ENCODE measurements around the gene KEL.

DNA sequence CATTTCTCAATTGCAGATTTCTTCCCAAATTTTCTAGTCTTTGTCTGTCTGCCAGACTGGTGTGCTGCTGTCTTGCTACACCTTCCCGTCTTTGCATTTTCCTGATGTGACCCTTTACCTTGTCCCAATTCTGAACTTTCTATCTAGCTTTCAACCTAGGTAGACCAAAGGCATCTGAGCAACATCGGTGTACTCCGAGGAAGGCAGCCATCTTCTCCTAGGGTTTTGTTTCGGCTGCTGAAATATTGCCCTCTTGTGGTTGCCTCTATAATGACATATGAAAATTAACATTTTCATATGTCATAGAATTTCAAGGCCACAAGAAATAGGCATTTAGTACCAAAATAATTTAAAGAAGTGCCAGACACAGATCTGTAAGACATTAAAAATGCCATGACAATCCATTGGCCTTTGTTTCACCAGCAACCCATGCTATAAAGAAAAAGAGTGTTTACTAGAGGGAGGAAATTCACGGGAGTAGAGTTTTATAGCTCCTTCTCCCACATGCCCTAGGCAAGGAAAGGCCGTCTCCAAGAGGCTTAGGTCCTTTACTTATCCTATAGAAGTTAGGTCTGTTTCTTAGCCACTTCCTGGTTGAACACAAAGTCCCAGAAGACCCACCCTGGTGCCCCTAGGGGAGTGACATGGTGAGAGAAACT is 41.4 kb upstream of the KEL start:
- TF ChIP-seq, protein P1, sequence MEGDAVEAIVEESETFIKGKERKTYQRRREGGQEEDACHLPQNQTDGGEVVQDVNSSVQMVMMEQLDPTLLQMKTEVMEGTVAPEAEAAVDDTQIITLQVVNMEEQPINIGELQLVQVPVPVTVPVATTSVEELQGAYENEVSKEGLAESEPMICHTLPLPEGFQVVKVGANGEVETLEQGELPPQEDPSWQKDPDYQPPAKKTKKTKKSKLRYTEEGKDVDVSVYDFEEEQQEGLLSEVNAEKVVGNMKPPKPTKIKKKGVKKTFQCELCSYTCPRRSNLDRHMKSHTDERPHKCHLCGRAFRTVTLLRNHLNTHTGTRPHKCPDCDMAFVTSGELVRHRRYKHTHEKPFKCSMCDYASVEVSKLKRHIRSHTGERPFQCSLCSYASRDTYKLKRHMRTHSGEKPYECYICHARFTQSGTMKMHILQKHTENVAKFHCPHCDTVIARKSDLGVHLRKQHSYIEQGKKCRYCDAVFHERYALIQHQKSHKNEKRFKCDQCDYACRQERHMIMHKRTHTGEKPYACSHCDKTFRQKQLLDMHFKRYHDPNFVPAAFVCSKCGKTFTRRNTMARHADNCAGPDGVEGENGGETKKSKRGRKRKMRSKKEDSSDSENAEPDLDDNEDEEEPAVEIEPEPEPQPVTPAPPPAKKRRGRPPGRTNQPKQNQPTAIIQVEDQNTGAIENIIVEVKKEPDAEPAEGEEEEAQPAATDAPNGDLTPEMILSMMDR (conservative IDR thresholded peaks at IDR 0.05): peak; percentile 96
- TF ChIP-seq ZFX (IDR thresholded peaks at IDR 0.05): no peak
